Measurements from ENCODE around the gene U2AF1L4. TPM values are rescaled to one million over a fixed set of nuclear protein-coding genes. Genes with fewer than 3 reads are reported as not detected.

The U2AF1L4 gene
- total and polyA plus RNA-seq, 2 donors (not counting 1 experiment from before 2014, with no cell fraction given) = 62.1 to 89.7 TPM

GRCh38 chr19:35760711-35761349 is 15.6 kb upstream of the U2AF1L4 start:
- Histone ChIP-seq H3K27ac (ENCODE audit: low read length in 2 of 2) (no peak overlapping the region), H3K4me2 (replicated peaks; ENCODE audit: low read depth, low read length, poor library complexity, severe bottlenecking) (no peak overlapping the region), H3K9ac (ENCODE audit: low read length) (no peak overlapping the region), H3K36me3 (replicated peaks in 1 of 2; ENCODE audit: control extremely low read depth in 1 of 2, control insufficient read depth in 1 of 2, extremely low read depth in 1 of 2, insufficient read depth in 2 of 2, low read length in 1 of 2) (peaks cover 0 to 20% of the 10 kb centered on the region in 2 experiments), H3K4me1 (ENCODE audit: control insufficient read depth in 2 of 2, insufficient read depth in 2 of 2, low read length in 2 of 2) (peaks cover 17 to 29% of the 10 kb centered on the region in 2 donors), H3K4me3 (ENCODE audit: control extremely low read depth in 1 of 5, extremely low read depth in 1 of 5, insufficient read depth in 1 of 5, low read depth in 2 of 5, low read length in 4 of 5) (no peak overlapping the region), H3K79me2 (ENCODE audit: control insufficient read depth, insufficient read depth, low read length) (peaks cover 29% of the 10 kb centered on the region), H3K9me3 (ENCODE audit: control extremely low read depth in 1 of 3, control insufficient read depth in 2 of 3, insufficient read depth in 1 of 3, low read length in 2 of 3) (peaks cover 0 to 5% (median 0%) of the 10 kb centered on the region in 3 donors), H4K20me1 (ENCODE audit: control insufficient read depth, insufficient read depth, low read length, poor library complexity, severe bottlenecking) (no peaks in the 10 kb centered on the region), H2AFZ (ENCODE audit: insufficient read depth, low read depth, low read length, poor library complexity, severe bottlenecking) (no peak overlapping the region), H3K27me3 (replicated peaks in 1 of 4; ENCODE audit: control extremely low read depth in 1 of 4, control insufficient read depth in 3 of 4, insufficient read depth in 4 of 4, low read length in 3 of 4) (peaks cover 0 to 15% (median 8%) of the 10 kb centered on the region in 4 experiments)
- intact Hi-C loops (cut with micrococcal nuclease) = no loop called here
- Mint-ChIP-seq H3K27ac (no peak overlapping the region), H3K4me3 (no peak overlapping the region), H3K4me1 (peaks cover 27% of the 10 kb centered on the region), H3K27me3 (peaks cover 7% of the 10 kb centered on the region), H3K9me3 (ENCODE audit: insufficient read depth) (no peaks in the 10 kb centered on the region)
- TF ChIP-seq EZH2 (IDR thresholded peaks at IDR 0.05; ENCODE audit: borderline replicate concordance, insufficient read depth, low read depth, low read length, poor library complexity, severe bottlenecking) (no peak), CTCF (IDR thresholded peaks at IDR 0.05) (no peak)
- 100% methylated on average over 3 of the region's 4 CpGs for WGBS (ENCODE audit: insufficient coverage)
- ATAC-seq (ENCODE audit: low read depth) (no peak), DNase-seq (no peak)
- POLR2A ChIA-PET = no interaction called here
- CTCF ChIA-PET = no interaction called here

GRCh38 chr19:35759697-35760096 is 14.5 kb upstream of the U2AF1L4 start:
- no peak for TF ChIP-seq CTCF (IDR thresholded peaks at IDR 0.05)
- DNase-seq (no peak), ATAC-seq (ENCODE audit: low read depth) (no peak)
- Histone ChIP-seq H3K27me3 (replicated peaks in 1 of 4; ENCODE audit: control extremely low read depth in 1 of 4, control insufficient read depth in 3 of 4, insufficient read depth in 4 of 4, low read length in 3 of 4) (peaks cover 0 to 23% (median 10%) of the 10 kb centered on the region in 4 experiments), H3K4me3 (ENCODE audit: control extremely low read depth in 1 of 5, extremely low read depth in 1 of 5, insufficient read depth in 1 of 5, low read depth in 2 of 5, low read length in 4 of 5) (no peak overlapping the region), H3K36me3 (replicated peaks in 1 of 2; ENCODE audit: control extremely low read depth in 1 of 2, control insufficient read depth in 1 of 2, extremely low read depth in 1 of 2, insufficient read depth in 2 of 2, low read length in 1 of 2) (peaks cover 0 to 14% of the 10 kb centered on the region in 2 experiments), H3K9me3 (ENCODE audit: control extremely low read depth in 1 of 3, control insufficient read depth in 2 of 3, insufficient read depth in 1 of 3, low read length in 2 of 3) (peaks cover 0 to 10% (median 0%) of the 10 kb centered on the region in 3 donors), H3K4me1 (ENCODE audit: control insufficient read depth in 2 of 2, insufficient read depth in 2 of 2, low read length in 2 of 2) (peaks cover 24 to 35% of the 10 kb centered on the region in 2 donors), H3K79me2 (ENCODE audit: control insufficient read depth, insufficient read depth, low read length) (peaks cover 29% of the 10 kb centered on the region), H3K9ac (ENCODE audit: low read length) (no peak overlapping the region), H3K4me2 (replicated peaks; ENCODE audit: low read depth, low read length, poor library complexity, severe bottlenecking) (no peak overlapping the region), H3K27ac (ENCODE audit: low read length in 2 of 2) (no peak overlapping the region), H2AFZ (ENCODE audit: insufficient read depth, low read depth, low read length, poor library complexity, severe bottlenecking) (no peak overlapping the region), H4K20me1 (ENCODE audit: control insufficient read depth, insufficient read depth, low read length, poor library complexity, severe bottlenecking) (no peaks in the 10 kb centered on the region)
- Mint-ChIP-seq H3K9me3 (ENCODE audit: insufficient read depth) (no peaks in the 10 kb centered on the region), H3K27me3 (peaks cover 13% of the 10 kb centered on the region), H3K27ac (no peak overlapping the region), H3K4me3 (peak overlapping the region; percentile 99), H3K4me1 (peaks cover 33% of the 10 kb centered on the region)
- ChIA-PET CTCF (no interaction called here), POLR2A (no interaction called here)
- intact Hi-C loops (cut with micrococcal nuclease) = loop anchor here (5.0 kb wide), 1 partner anchor 67 kb away; no protein-coding TSS in a partner anchor
- WGBS (ENCODE audit: insufficient coverage) = no CpG with 5 or more reads among the region's 2 CpGs
